Measurements from ENCODE around the gene ZNF84. TPM values are rescaled to one million over a fixed set of nuclear protein-coding genes. Genes with fewer than 3 reads are reported as not detected.

ZNF84 gene
- total RNA-seq = 10 to 100 TPM; 15.7 to 18.9 (median 16.4) TPM

- TF ChIP-seq POLR2A (IDR thresholded peaks at IDR 0.05) = no peak
- no peak for TF ChIP-seq CTCF (IDR thresholded peaks at IDR 0.05)
- 0 to 1% methylated on average over 52 to 86 of the region's 103 CpGs for WGBS, 2 donors
- DNase-seq (ENCODE audit: low spot score in 2 of 2) = peak; percentile 96 to 99
- intact Hi-C loops (cut with DNase I; ENCODE audit: low total_unique reads) = loop anchor here (5.0 kb wide), 1 partner anchor 40 kb away; no protein-coding TSS in a partner anchor
- H3K4me3 ChIP-seq (ENCODE audit: low read depth, poor library complexity, severe bottlenecking) = peak within 1 kb of the TSS; percentile 55
Observed at GRCh38 chr12:133037207-133038005, at the start of gene ZNF84. Gene ZNF84, plus strand, starts transcription at chr12:133037509. Its CDS starts 3,959 bp downstream, at chr12:133041468.

- WGBS, 2 donors = 44 to 45% methylated on average over 1 of the region's 1 CpG
- H3K4me3 ChIP-seq (ENCODE audit: low read depth, poor library complexity, severe bottlenecking) = no peak overlapping the region
- intact Hi-C loops (cut with DNase I; ENCODE audit: low total_unique reads) = no loop called here
- TF ChIP-seq CTCF (IDR thresholded peaks at IDR 0.05) (no peak), POLR2A (IDR thresholded peaks at IDR 0.05) (no peak)
- no peak for DNase-seq (ENCODE audit: low spot score in 2 of 2)
Observed at GRCh38 chr12:132998741-132999140, 38.6 kb upstream of the ZNF84 start.

- no peak overlapping the region for H3K4me3 ChIP-seq (ENCODE audit: low read depth, poor library complexity, severe bottlenecking)
- WGBS, 2 donors = 97 to 99% methylated on average over 6 of the region's 6 CpGs
- DNase-seq (ENCODE audit: low spot score in 2 of 2) = no peak
- TF ChIP-seq CTCF (IDR thresholded peaks at IDR 0.05) (no peak), POLR2A (IDR thresholded peaks at IDR 0.05) (no peak)
- intact Hi-C loops (cut with DNase I; ENCODE audit: low total_unique reads) = no loop called here
Observed at GRCh38 chr12:133010657-133011297, 26.5 kb upstream of the ZNF84 start.

GRCh38 chr12:133023566-133023965, 13.7 kb upstream of the ZNF84 start:
- WGBS, 2 donors = 93 to 95% methylated on average over 2 of the region's 2 CpGs
- DNase-seq (ENCODE audit: low spot score in 2 of 2) = no peak
- TF ChIP-seq POLR2A (IDR thresholded peaks at IDR 0.05) (no peak), CTCF (IDR thresholded peaks at IDR 0.05) (no peak)
- intact Hi-C loops (cut with DNase I; ENCODE audit: low total_unique reads) = no loop called here
- H3K4me3 ChIP-seq (ENCODE audit: low read depth, poor library complexity, severe bottlenecking) = no peak overlapping the region

- intact Hi-C loops (cut with DNase I; ENCODE audit: low total_unique reads) = no loop called here
- no peak for TF ChIP-seq POLR2A (IDR thresholded peaks at IDR 0.05)
- 85 to 87% methylated on average over 7 of the region's 7 CpGs for WGBS, 2 donors
- no peak for DNase-seq (ENCODE audit: low spot score in 2 of 2)
- no peak overlapping the region for H3K4me3 ChIP-seq (ENCODE audit: low read depth, poor library complexity, severe bottlenecking)
Observed at GRCh38 chr12:133026996-133027395, 10.3 kb upstream of the ZNF84 start.

GRCh38 chr12:133038118-133038709, 905 bp downstream of the ZNF84 start:
- WGBS, 2 donors = 49 to 54% methylated on average over 4 of the region's 4 CpGs
- no peak for DNase-seq (ENCODE audit: low spot score in 2 of 2)
- H3K4me3 ChIP-seq (ENCODE audit: low read depth, poor library complexity, severe bottlenecking) = no peak overlapping the region
- intact Hi-C loops (cut with DNase I; ENCODE audit: low total_unique reads) = loop anchor here (5.0 kb wide), 1 partner anchor 39 kb away; no protein-coding TSS in a partner anchor
- TF ChIP-seq POLR2A (IDR thresholded peaks at IDR 0.05) (no peak), CTCF (IDR thresholded peaks at IDR 0.05) (no peak)

Data from lower leg skin (tissue), 4 donors.